Smooth muscle cell (in vitro differentiated cells): ENCODE data around the gene NDUFV1. TPM values are rescaled to one million over a fixed set of nuclear protein-coding genes. Genes with fewer than 3 reads are reported as not detected.
"Not testable (repeated sequence)": the region's sequence is repeated elsewhere in the genome, so short reads cannot be mapped to it uniquely, and the experiment has no call there.

Source experiments
- DNase-seq: peaks from one replicate; lab custom pipeline; 2025; ENCODE audit not compliant: unreplicated experiment; lab: John Stamatoyannopoulos, UW
- H2AFZ ChIP-seq: fragments of 200-600 bp; sonication (generic); 2 replicates; pipeline ENCODE4 v1.6.0; 2016; ENCODE audit warnings: antibody characterized with exemption, low read depth, mild to moderate bottlenecking
- H3F3A ChIP-seq: fragments of 200-600 bp; sonication (generic); 2 replicates; pipeline ENCODE4 v1.6.0; 2017; ENCODE audit warnings: antibody characterized with exemption, low read depth
- H3K27ac ChIP-seq: fragments of 200-600 bp; sonication (generic); 2 replicates; pipeline ENCODE4 v1.5.1; 2016; ENCODE audit warnings: low read depth, mild to moderate bottlenecking
- H3K27me3 ChIP-seq: fragments of 200-600 bp; sonication (generic); 2 replicates; pipeline ENCODE4 v1.6.1; 2016; ENCODE audit warnings: low read depth, mild to moderate bottlenecking
- H3K36me3 ChIP-seq: fragments of 200-600 bp; sonication (generic); 2 replicates; pipeline ENCODE4 v1.5.1; 2016; ENCODE audit warnings: low read depth
- H3K4me1 ChIP-seq: fragments of 200-600 bp; sonication (generic); 2 replicates; pipeline ENCODE4 v1.5.1; 2016; ENCODE audit warnings: low read depth
- H3K4me2 ChIP-seq: fragments of 200-600 bp; sonication (generic); 2 replicates; pipeline ENCODE4 v1.6.0; 2016; ENCODE audit warnings: mild to moderate bottlenecking
- H3K4me3 ChIP-seq: fragments of 200-600 bp; sonication (generic); 2 replicates; pipeline ENCODE4 v1.5.1; 2016; ENCODE audit warnings: mild to moderate bottlenecking
- H3K79me2 ChIP-seq: fragments of 200-600 bp; sonication (generic); 2 replicates; pipeline ENCODE4 v1.6.0; 2016; ENCODE audit warnings: low read depth, mild to moderate bottlenecking
- H3K9ac ChIP-seq: fragments of 200-600 bp; sonication (generic); 2 replicates; pipeline ENCODE4 v1.6.0; 2016; ENCODE audit warnings: low read depth
- H3K9me3 ChIP-seq: fragments of 200-600 bp; sonication (generic); replicated peaks from 2 replicates; pipeline ENCODE4 v1.5.1; 2016; ENCODE audit warnings: low read depth
- H4K20me1 ChIP-seq: fragments of 200-600 bp; sonication (generic); 2 replicates; pipeline ENCODE4 v1.6.0; 2016; ENCODE audit warnings: low read depth
- CTCF ChIP-seq: fragments of 200-600 bp; sonication (generic); IDR thresholded peaks from 2 replicates; pipeline ENCODE4 v1.5.1; 2017; ENCODE audit warnings: borderline replicate concordance, mild to moderate bottlenecking, antibody characterized with exemption; ENCODE audit not compliant: insufficient read depth, poor library complexity, severe bottlenecking
- WGBS: methylation state at CpG from one replicate; pipeline ENCODE4 v1.1.7; 2016; ENCODE audit warnings: low lambda C conversion rate; 5-methylcytosine and 5-hydroxymethylcytosine counted together
- polyA plus RNA-seq: library from polyadenylated mRNA; unstranded; fragments of >200 nt; fragmentation: Nextera tagmentation; extraction: Ambion mirVana; gene quantifications from 2 replicates; pipeline ENCODE4 v1.2.1, GENCODE V29; 2016
- total RNA-seq: library from RNA; depleted of rRNA; stranded (reverse); fragments of >200 nt; gene quantifications from 2 replicates; pipeline ENCODE4 v1.2.3, GENCODE V29; 2014

Gene NDUFV1
- total and polyA plus RNA-seq, 2 experiments from 2014 or later, result 111 to 201 TPM

- Histone ChIP-seq H3K4me2 (peak overlapping the region; percentile 95), H3K27me3 (no peaks in the 10 kb centered on the region), H3K36me3 (no peaks in the 10 kb centered on the region), H3K79me2 (peaks cover 20% of the 10 kb centered on the region), H3K4me3 (no peak overlapping the region), H4K20me1 (peaks cover 29% of the 10 kb centered on the region), H3K9ac (no peak overlapping the region), H3K27ac (no peak overlapping the region), H3K4me1 (peaks cover 17% of the 10 kb centered on the region), H2AFZ (no peak overlapping the region), H3F3A (peaks cover 18% of the 10 kb centered on the region), H3K9me3 (no peaks in the 10 kb centered on the region)
- DNase-seq, result no peak
- no peak for TF ChIP-seq CTCF
- 100% methylated on average over 4 of the region's 4 CpGs for WGBS
Measured at GRCh38 chr11:67585911-67586310, 20.8 kb upstream of the NDUFV1 start.

GRCh38 chr11:67586568-67587250 is 20.0 kb upstream of the NDUFV1 start:
- TF ChIP-seq CTCF, result no peak
- Histone ChIP-seq H3K79me2 (peaks cover 20% of the 10 kb centered on the region), H3K9ac (no peak overlapping the region), H4K20me1 (peaks cover 29% of the 10 kb centered on the region), H3K36me3 (no peaks in the 10 kb centered on the region), H3K9me3 (no peaks in the 10 kb centered on the region), H3K4me1 (peaks cover 10% of the 10 kb centered on the region), H3F3A (peaks cover 18% of the 10 kb centered on the region), H2AFZ (no peak overlapping the region), H3K4me3 (no peak overlapping the region), H3K27ac (no peak overlapping the region), H3K4me2 (no peak overlapping the region), H3K27me3 (no peaks in the 10 kb centered on the region)
- 98% methylated on average over 5 of the region's 5 CpGs for WGBS
- no peak for DNase-seq

GRCh38 chr11:67588136-67588503 is 18.6 kb upstream of the NDUFV1 start:
- Histone ChIP-seq H3K4me1 (peaks cover 9% of the 10 kb centered on the region), H3F3A (peaks cover 12% of the 10 kb centered on the region), H3K4me2 (no peak overlapping the region), H3K27ac (no peak overlapping the region), H4K20me1 (peaks cover 29% of the 10 kb centered on the region), H3K79me2 (peaks cover 20% of the 10 kb centered on the region), H3K9me3 (no peaks in the 10 kb centered on the region), H3K36me3 (no peaks in the 10 kb centered on the region), H3K27me3 (no peaks in the 10 kb centered on the region), H3K4me3 (no peak overlapping the region), H2AFZ (no peak overlapping the region), H3K9ac (no peak overlapping the region)
- WGBS, result 95% methylated on average over 1 of the region's 1 CpG
- DNase-seq, result no peak
- TF ChIP-seq CTCF, result no peak

GRCh38 chr11:67588899-67589415 is 17.8 kb upstream of the NDUFV1 start:
- not testable (repeated sequence) for H2AFZ ChIP-seq, DNase-seq, H3K4me1 ChIP-seq, H3K4me2 ChIP-seq, H3K36me3 ChIP-seq, H3K27me3 ChIP-seq, H3K4me3 ChIP-seq, H3K9ac ChIP-seq, H3K27ac ChIP-seq, H3K9me3 ChIP-seq
- H4K20me1 ChIP-seq, result peaks cover 29% of the 10 kb centered on the region
- H3F3A ChIP-seq, result peaks cover 12% of the 10 kb centered on the region
- WGBS, result 94% methylated on average over 11 of the region's 11 CpGs
- H3K79me2 ChIP-seq, result peaks cover 16% of the 10 kb centered on the region
